ENCODE measurements around the gene TRAPPC14. TPM values are rescaled to one million over a fixed set of nuclear protein-coding genes. Genes with fewer than 3 reads are reported as not detected.

The TRAPPC14 gene
- total and polyA plus RNA-seq, 3 donors from 2014 or later, result 57.5 to 78.7 (median 71.8) TPM

GRCh38 chr7:100157069-100157333 lies 1.5 kb downstream of the TRAPPC14 start:
- intact Hi-C loops (cut with DNase I; ENCODE audit: low total_unique reads), result no loop called here
- no peak overlapping the region for H3K4me3 ChIP-seq
- peak overlapping the region in 1 of 2 donors; percentile 6 for H3K27ac ChIP-seq
- WGBS, 2 donors, result 52 to 72% methylated on average over 5 of the region's 5 CpGs
- no peaks in the 10 kb centered on the region for H3K9me3 ChIP-seq
- no peak for DNase-seq
- H3K36me3 ChIP-seq (ENCODE audit: low read depth, missing control alignments), result no peaks in the 10 kb centered on the region
- no peaks in the 10 kb centered on the region for H3K27me3 ChIP-seq
- TF ChIP-seq POLR2A (IDR thresholded peaks at IDR 0.05) (no peak), CTCF (IDR thresholded peaks at IDR 0.05) (no peak)
- peaks cover 8% of the 10 kb centered on the region for H3K4me1 ChIP-seq

GRCh38 chr7:100156331-100157068 lies 2.0 kb downstream of the TRAPPC14 start:
- Histone ChIP-seq H3K4me1 (peaks cover 8% of the 10 kb centered on the region), H3K4me3 (no peak overlapping the region), H3K27me3 (no peaks in the 10 kb centered on the region), H3K36me3 (ENCODE audit: low read depth, missing control alignments) (no peaks in the 10 kb centered on the region), H3K9me3 (no peaks in the 10 kb centered on the region), H3K27ac (peak overlapping the region in 1 of 2 donors; percentile 6)
- TF ChIP-seq POLR2A (IDR thresholded peaks at IDR 0.05), result no peak
- no peak for DNase-seq
- intact Hi-C loops (cut with DNase I; ENCODE audit: low total_unique reads), result no loop called here
- WGBS, 2 donors, result 69 to 77% methylated on average over 16 of the region's 16 CpGs

- Histone ChIP-seq H3K4me1 (peaks cover 8% of the 10 kb centered on the region), H3K4me3 (no peak overlapping the region), H3K9me3 (no peaks in the 10 kb centered on the region), H3K36me3 (ENCODE audit: low read depth, missing control alignments) (no peaks in the 10 kb centered on the region), H3K27ac (no peak overlapping the region), H3K27me3 (no peaks in the 10 kb centered on the region)
- 79 to 81% methylated on average over 20 of the region's 20 CpGs for whole genome bisulfite sequencing, 2 donors
- no peak for TF ChIP-seq POLR2A (IDR thresholded peaks at IDR 0.05)
- no peak for TF ChIP-seq CTCF (IDR thresholded peaks at IDR 0.05)
- DNase-seq, result no peak
- intact Hi-C loops (cut with DNase I; ENCODE audit: low total_unique reads), result no loop called here
Measured at GRCh38 chr7:100155553-100156317, 2.8 kb downstream of the TRAPPC14 start.

GRCh38 chr7:100154651-100155491 lies 3.7 kb downstream of the TRAPPC14 start:
- no peak for TF ChIP-seq POLR2A (IDR thresholded peaks at IDR 0.05)
- TF ChIP-seq CTCF (IDR thresholded peaks at IDR 0.05), result no peak
- no peak overlapping the region for H3K27ac ChIP-seq
- no peaks in the 10 kb centered on the region for H3K9me3 ChIP-seq
- no peak for DNase-seq
- H3K4me1 ChIP-seq, result peaks cover 9% of the 10 kb centered on the region
- WGBS, 2 donors, result 75 to 78% methylated on average over 20 to 29 of the region's 30 CpGs
- H3K4me3 ChIP-seq, result no peak overlapping the region
- intact Hi-C loops (cut with DNase I; ENCODE audit: low total_unique reads), result no loop called here
- no peaks in the 10 kb centered on the region for H3K27me3 ChIP-seq
- H3K36me3 ChIP-seq (ENCODE audit: low read depth, missing control alignments), result no peaks in the 10 kb centered on the region
